ENCODE results near the gene PMFBP1.

- TF ChIP-seq CTCF (IDR thresholded peaks at IDR 0.05 in 2 of 3, conservative IDR thresholded peaks at IDR 0.05 in 1 of 3; ENCODE audit: control insufficient read depth in 2 of 3, extremely low read depth in 1 of 3, insufficient read depth in 1 of 3, low read depth in 3 of 3, low read length in 3 of 3) (no peak), RAD21 (IDR thresholded peaks at IDR 0.05; ENCODE audit: insufficient read depth, low read depth, low read length) (no peak)
Measured at GRCh38 chr16:72220875-72221629, 49.1 kb upstream of the PMFBP1 start.
